HL-60/S4 treated with phorbol 12-myristate 13-acetate at 8.2 ng/mL for 4 days and 3 days (cell line): ENCODE results near the gene GRIP2.

Experiments used
- in situ Hi-C: fragments of 300-500 bp; cut with MboI; formaldehyde crosslinking; loops from 2 replicates; pipeline ENCODE4 v1.15.0; 2022; ENCODE audit warnings: low sequenced_read_pairs

GRIP2 gene

GRCh38 chr3:14457999-14458398 lies 82.1 kb downstream of the GRIP2 start:
- in situ Hi-C loops = no loop called here

GRCh38 chr3:14457481-14457880 lies 82.7 kb downstream of the GRIP2 start:
- in situ Hi-C loops = no loop called here

GRCh38 chr3:14456794-14457193 lies 83.3 kb downstream of the GRIP2 start:
- in situ Hi-C loops = no loop called here

- in situ Hi-C loops = no loop called here
Measured at GRCh38 chr3:14455571-14456317, 84.4 kb downstream of the GRIP2 start.

- in situ Hi-C loops = no loop called here
Measured at GRCh38 chr3:14454639-14455310, 85.4 kb downstream of the GRIP2 start.

- in situ Hi-C loops = no loop called here
Measured at GRCh38 chr3:14453876-14454638, 86.1 kb downstream of the GRIP2 start.

GRCh38 chr3:14452740-14453710 lies 87.1 kb downstream of the GRIP2 start:
- in situ Hi-C loops = no loop called here

- in situ Hi-C loops = no loop called here
Measured at GRCh38 chr3:14451844-14452739, 88.0 kb downstream of the GRIP2 start.

GRCh38 chr3:14450922-14451606 lies 89.1 kb downstream of the GRIP2 start:
- in situ Hi-C loops = no loop called here

GRCh38 chr3:14450506-14450905 lies 89.6 kb downstream of the GRIP2 start:
- in situ Hi-C loops = no loop called here

GRCh38 chr3:14448756-14449727 lies 91.1 kb downstream of the GRIP2 start:
- in situ Hi-C loops = no loop called here

- in situ Hi-C loops = no loop called here
Measured at GRCh38 chr3:14448063-14448462, 92.1 kb downstream of the GRIP2 start.

- in situ Hi-C loops = no loop called here
Measured at GRCh38 chr3:14446988-14447570, 93.1 kb downstream of the GRIP2 start.

GRCh38 chr3:14445773-14446172 lies 94.4 kb downstream of the GRIP2 start:
- in situ Hi-C loops = no loop called here

GRCh38 chr3:14444380-14444779 lies 95.8 kb downstream of the GRIP2 start:
- in situ Hi-C loops = no loop called here

GRCh38 chr3:14441920-14442300 lies 98.2 kb downstream of the GRIP2 start:
- in situ Hi-C loops = no loop called here

- in situ Hi-C loops = no loop called here
Measured at GRCh38 chr3:14441240-14441919, 98.8 kb downstream of the GRIP2 start.
